Activated CD4-positive, alpha-beta T cell treated with anti-CD3 and anti-CD28 coated beads for 24 hours (primary cell): Measurements from ENCODE around the gene LETM1.

Source experiments
- DNase-seq, 2 donors: peaks; one replicate each; pipeline ENCODE4 v3.0.0-alpha.2; 2020; ENCODE audit warnings: low read depth in 2 of 2

The LETM1 gene

DNA sequence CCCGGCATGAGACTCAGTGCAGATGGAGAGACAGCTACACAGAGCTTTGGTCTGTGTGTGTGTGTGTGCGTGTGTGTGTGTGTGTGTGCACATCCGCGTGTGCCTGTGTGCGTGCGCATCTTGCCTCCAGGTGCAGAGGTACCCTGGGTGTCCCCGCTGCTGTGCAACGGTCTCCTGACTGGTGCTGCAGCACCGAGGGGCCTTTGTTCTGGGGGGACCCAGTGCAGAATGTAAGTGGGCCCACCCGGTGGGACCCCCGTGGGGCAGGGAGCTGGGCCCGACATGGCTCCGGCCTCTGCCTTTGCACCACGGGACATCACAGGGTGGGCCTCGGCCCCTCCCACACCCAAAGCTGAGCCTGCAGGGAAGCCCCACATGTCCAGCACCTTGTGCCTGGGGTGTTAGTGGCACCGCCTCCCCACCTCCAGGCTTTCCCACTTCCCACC lies 48.6 kb downstream of the LETM1 start:
- no peak for DNase-seq

DNA sequence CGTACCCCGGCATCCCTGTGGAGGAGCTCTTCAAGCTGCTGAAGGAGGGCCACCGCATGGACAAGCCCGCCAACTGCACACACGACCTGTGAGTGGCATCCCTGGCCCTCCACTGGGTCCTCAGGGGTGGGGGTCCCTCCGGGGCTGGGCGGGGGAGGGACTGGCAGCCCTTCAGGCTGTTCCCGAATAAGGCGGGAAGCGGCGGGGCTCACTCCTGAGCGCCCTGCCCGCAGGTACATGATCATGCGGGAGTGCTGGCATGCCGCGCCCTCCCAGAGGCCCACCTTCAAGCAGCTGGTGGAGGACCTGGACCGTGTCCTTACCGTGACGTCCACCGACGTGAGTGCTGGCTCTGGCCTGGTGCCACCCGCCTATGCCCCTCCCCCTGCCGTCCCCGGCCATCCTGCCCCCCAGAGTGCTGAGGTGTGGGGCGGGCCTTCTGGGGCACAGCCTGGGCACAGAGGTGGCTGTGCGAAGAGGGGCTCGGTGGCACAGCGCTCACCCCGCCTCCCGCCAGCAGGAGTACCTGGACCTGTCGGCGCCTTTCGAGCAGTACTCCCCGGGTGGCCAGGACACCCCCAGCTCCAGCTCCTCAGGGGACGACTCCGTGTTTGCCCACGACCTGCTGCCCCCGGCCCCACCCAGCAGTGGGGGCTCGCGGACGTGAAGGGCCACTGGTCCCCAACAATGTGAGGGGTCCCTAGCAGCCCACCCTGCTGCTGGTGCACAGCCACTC lies 49.2 kb downstream of the LETM1 start:
- DNase-seq: no peak

DNA sequence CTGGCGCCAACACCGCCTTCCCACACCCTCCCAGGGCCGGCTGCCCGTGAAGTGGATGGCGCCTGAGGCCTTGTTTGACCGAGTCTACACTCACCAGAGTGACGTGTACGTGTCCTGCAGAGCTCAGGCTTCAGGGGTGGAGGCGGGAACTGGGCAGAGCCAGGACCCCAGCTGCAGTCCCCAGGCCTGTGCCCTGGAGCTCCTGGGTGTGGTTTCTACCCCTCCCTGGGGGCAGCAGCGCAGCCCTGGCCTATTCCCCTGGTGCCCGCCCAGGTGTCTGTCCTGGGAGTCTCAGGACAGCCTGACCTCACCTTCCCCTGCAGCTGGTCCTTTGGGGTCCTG lies 49.8 kb downstream of the LETM1 start:
- no peak for DNase-seq

DNA sequence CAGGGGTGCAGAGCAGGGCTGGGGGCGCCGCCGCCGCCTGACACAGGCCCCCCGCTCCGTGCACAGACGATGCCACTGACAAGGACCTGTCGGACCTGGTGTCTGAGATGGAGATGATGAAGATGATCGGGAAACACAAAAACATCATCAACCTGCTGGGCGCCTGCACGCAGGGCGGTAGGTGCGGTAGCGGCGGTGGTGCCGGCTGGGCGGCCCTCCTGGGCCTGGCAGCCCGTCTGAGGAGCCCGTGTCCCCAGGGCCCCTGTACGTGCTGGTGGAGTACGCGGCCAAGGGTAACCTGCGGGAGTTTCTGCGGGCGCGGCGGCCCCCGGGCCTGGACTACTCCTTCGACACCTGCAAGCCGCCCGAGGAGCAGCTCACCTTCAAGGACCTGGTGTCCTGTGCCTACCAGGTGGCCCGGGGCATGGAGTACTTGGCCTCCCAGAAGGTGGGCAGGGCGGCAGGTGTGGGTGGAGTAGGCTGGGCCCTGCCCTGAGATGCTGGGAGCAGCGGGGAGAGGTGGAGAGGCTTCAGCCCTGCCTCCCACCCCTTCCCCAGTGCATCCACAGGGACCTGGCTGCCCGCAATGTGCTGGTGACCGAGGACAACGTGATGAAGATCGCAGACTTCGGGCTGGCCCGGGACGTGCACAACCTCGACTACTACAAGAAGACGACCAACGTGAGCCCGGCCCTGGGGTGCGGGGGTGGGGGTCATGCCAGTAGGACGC lies 50.3 kb downstream of the LETM1 start:
- DNase-seq: no peak

DNA sequence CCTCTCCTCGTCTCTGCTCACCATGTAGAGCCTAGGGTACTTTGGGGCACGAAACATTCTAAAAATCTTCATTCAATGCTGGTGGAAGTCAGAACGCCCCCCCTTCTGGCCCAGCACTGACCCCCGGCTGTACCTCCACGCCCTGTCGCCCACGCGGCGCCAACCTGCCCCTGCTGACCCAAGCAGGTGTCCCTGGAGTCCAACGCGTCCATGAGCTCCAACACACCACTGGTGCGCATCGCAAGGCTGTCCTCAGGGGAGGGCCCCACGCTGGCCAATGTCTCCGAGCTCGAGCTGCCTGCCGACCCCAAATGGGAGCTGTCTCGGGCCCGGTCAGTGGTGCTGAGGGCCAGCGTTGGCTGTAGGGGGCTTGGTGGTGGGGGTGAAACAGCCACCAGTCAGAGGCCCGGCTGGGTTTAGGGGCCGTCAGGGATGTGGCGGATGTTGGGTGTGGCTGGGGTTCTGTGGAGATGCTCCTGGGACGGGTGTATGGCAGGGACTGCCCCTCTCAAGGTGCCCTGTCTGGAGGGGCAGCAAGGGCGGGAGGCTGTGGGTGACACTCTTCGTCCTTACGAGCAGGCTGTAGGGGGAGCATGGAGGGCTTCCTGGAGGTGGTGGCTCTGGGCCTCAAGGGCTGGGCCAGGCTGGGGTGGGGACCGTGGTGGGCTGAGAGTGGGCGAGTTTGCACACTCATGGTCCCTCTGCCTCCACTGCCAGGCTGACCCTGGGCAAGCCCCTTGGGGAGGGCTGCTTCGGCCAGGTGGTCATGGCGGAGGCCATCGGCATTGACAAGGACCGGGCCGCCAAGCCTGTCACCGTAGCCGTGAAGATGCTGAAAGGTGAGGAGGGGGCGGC lies 51.1 kb downstream of the LETM1 start:
- DNase-seq: no peak

DNA sequence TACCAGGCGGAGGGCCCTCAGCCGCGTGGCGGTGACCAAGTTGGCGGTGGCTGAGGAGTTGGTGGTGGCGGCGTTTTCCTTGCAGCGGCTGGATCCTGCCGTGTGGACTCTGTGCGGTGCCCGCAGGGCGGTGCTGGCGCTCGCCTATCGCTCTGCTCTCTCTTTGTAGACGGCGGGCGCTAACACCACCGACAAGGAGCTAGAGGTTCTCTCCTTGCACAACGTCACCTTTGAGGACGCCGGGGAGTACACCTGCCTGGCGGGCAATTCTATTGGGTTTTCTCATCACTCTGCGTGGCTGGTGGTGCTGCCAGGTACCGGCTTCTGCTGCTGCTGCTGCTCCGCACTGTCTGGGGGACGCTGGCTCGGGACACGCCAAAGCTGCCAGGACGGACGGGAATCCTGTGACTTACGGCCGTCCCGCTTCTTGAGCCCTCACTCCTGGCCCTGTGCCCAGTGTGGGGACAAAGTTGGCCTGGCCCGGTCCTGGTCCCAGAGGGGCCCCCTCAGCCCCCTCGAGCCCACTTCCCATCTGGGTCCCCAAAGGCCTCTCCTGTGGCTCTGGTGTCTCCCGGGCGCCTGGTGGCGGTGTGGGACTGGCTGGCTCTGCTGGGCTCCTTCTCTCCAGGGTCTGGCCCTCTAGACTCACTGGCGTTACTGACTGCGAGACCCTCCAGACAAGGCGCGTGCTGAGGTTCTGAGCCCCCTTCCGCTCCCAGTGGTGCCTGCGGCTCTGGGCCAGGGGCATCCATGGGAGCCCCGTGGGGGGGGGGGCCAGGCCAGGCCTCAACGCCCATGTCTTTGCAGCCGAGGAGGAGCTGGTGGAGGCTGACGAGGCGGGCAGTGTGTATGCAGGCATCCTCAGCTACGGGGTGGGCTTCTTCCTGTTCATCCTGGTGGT lies 52.2 kb downstream of the LETM1 start:
- DNase-seq: no peak

DNA sequence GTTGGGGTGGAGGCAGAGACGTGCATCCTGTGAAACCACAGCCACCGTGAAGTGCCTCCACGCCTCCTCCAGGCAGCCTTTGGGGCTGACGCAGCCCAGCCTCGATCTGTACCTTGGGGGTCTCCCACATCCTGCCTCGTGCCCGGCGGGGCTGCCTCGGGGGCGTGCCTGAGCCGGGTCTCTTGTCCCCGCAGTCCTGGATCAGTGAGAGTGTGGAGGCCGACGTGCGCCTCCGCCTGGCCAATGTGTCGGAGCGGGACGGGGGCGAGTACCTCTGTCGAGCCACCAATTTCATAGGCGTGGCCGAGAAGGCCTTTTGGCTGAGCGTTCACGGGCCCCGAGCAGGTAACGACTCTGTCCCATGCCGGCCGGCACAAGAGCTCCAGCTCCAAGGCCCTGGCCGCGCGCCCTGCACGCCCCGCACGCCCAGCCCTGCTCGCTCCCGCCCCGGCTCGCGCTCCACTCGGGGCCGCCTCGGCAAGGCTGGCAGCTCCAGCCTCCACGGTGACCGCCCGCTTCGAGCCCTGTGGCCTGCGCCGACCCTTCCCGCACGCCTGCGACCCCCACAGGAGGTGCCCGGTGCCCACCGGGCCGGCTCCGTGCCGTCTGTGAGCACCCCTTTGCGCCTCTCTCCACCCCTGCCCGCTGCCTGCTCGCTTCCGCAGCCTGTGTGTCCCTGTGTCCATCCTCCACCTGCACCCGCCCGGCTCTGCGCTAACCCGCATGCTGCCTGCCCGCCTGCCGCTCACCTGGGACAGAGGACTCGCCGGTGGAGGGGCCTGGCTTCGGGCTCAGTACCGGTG lies 53.0 kb downstream of the LETM1 start:
- DNase-seq: no peak

DNA sequence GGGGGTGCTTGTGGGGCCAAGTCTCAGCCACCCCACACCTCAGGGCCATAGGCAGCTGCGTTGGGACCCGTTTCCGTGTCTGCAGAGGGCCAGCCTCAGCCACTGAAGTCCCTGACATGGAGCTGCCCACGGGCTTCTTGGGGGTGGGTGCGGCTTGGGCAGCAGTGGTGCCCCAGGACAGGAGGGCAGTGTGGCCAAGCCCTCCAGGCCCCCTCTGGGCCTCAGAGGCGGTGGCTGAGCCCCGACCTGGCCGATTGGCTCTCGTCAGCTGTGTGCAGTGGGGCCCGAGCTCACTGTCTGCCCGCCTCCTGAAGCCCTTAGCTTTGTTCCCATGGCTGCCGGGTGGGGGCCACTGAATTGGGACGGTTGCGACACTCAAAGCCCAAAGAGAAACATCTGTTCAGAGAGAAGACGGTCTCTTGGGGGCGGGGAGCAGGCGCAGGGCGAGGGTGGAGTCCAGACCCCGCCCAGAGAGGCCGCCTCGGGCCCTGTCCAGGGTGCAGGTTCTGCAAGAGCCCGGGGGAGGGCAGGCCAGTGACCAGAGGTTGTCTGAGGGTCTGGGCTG lies 53.7 kb downstream of the LETM1 start:
- DNase-seq: no peak

DNA sequence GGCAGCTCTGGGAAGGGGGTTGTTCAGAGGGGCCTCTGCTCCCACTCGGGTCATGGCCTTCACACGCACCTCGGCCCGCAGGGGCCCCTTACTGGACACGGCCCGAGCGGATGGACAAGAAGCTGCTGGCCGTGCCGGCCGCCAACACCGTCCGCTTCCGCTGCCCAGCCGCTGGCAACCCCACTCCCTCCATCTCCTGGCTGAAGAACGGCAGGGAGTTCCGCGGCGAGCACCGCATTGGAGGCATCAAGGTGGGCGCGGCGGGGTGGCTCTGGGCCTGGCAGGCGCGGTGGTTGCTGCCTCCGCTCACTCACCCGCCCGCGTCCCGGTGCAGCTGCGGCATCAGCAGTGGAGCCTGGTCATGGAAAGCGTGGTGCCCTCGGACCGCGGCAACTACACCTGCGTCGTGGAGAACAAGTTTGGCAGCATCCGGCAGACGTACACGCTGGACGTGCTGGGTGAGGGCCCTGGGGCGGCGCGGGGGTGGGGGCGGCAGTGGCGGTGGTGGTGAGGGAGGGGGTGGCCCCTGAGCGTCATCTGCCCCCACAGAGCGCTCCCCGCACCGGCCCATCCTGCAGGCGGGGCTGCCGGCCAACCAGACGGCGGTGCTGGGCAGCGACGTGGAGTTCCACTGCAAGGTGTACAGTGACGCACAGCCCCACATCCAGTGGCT lies 54.5 kb downstream of the LETM1 start:
- no peak for DNase-seq

DNA sequence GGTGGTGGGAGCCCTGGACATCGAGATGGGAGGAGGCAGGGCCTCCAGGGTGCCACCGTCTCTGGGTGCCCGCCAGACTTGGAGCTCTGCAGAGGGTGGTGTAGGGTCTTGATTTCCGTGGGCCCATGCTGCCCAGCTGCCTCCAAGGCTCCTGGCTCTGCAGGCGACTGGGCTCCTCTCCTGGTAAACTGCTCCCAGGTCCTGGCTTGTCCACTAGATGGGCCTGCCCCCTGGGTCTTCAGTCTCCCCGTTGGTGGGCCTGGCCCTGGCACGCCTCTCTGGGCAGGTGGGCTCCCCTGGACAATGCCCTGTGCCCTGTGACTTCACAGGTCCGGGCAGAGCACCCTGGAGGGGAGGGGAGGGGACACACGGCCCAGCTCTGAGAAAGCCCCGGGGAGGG lies 55.2 kb downstream of the LETM1 start:
- DNase-seq: no peak

DNA sequence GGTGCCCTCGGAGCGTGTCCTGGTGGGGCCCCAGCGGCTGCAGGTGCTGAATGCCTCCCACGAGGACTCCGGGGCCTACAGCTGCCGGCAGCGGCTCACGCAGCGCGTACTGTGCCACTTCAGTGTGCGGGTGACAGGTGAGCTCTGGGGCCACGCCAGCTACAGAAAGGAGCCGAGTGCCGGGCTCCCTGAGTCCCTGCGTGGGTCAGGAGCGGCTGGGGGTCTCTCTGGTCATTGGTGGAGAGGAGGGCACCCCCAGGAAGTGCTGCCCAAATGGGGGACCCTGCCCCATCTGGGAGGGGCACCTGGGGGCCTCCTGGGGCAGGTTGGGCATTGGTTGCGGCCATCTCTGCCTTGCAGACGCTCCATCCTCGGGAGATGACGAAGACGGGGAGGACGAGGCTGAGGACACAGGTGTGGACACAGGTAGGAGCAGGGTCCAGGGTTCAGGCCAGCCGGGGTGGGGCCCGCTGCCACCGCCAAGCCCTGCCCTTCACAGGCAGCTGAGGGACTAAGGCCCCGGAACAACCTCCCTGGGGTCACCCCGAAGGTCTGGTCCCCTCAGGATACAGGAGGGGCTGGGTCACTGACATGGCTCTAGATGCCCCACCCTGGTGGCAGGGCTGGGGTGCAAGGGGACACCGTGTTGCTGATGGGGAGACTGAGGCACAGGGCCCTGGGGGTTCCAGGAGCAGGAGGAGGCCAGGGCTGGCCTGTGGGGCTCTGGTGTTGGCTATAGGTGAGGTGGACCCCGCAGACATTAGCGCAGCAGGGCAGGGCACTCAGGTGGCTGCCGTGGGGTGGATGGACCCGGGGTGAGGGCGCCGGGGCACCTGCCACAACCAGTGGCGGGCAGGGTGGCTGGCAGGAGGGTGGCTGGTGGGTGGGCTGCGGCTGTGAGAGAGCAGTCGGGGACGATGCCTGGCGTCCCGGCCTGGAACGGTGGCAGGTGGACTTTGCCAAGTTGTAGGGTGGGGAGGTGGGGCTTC lies 56.3 kb downstream of the LETM1 start:
- no peak for DNase-seq

DNA sequence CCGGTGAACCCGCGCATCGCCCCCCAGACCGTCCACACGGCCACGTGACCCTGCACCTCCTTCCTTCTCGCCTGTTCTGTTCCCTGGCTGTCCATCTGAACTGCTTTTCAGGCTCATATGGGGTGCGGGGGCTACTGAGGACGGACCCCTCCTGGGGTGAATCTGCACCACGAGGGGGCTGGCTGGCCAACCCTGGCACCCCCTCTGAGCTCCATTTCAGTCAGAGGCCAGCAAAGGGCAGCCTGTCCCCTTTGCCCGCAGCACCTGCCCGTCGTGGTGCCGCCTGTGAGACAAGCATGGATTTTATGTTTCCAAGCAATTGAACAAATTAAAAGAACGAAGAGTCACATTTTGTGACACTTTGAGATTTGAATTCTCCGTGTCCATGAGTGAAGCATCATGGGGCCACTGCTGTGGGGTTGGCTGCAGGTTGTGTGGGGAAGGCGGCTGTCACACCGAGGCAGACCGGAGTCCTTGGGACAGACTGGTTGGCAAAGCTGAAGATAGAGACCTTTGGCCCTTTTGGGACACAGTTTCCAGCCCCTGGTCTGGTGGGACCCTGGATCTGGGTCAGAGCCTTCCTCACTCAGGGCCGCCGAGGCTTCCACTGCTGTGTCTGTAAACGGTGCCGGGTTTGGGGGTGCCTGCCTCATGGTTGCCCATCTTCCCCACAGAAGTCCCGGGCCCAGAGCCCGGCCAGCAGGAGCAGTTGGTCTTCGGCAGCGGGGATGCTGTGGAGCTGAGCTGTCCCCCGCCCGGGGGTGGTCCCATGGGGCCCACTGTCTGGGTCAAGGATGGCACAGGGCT lies 57.2 kb downstream of the LETM1 start:
- no peak for DNase-seq

DNA sequence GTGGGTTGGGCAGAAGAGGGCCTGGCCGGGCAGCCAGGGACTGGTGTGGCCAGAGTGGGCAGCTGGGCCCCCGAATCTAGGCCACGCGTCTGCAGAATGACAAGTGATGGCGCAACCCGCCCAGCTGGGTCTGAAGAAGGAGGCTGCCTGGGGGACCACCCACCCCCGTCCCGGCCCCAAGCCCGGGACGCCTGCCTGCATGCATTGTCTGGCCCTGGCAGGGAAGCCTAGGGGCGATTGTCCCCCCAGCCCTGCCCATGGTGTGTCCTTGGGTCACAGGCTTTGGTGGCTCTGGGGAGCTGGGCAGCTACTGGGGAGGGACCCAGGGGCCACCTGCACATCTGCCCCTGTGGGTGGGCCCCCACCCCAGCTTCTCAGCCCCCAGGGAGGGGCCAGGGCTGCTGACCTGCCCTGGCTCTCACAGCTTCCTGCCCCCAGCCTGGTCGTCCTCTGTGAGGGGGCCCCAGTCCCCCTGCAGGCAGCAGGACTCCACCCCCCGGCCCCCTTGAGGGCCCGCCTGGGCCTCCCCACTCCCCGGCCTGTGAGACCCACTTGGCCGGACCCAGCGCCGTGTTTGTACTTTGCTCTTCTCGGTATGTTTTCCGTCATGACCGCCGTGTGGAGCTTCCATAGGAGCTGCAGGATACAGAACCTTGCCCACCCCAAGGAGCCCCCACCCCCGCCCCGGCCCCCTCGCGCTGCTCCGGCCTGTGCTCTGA lies 57.9 kb downstream of the LETM1 start:
- DNase-seq: no peak

DNA sequence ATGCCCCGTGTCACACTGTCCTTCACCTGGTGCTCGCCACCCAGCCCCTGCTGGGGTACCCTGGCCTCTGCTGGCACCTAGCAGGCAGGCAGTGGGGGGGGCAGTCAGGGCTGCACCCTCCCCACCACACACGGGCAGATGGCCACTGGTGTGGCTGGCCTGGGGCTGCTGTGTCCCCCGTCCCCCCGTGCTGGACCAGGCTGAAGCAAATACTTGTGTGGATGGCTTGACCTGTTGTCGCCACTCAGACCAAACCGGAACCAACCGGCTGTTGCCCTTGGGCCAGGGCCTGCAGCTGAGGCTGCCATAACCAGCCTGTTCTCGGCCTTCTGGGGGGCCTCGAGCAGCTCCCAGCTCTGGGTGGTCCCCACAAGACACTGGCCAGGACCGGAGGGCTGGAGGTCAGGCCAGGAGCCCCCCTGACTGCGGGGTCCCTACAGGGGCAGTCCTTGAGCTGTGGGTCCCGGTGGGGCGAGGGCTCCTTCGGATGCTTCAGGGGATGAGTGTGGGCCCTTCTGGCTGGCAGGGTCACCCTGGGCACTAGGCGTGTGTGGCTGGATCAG lies 58.6 kb downstream of the LETM1 start:
- no peak for DNase-seq

DNA sequence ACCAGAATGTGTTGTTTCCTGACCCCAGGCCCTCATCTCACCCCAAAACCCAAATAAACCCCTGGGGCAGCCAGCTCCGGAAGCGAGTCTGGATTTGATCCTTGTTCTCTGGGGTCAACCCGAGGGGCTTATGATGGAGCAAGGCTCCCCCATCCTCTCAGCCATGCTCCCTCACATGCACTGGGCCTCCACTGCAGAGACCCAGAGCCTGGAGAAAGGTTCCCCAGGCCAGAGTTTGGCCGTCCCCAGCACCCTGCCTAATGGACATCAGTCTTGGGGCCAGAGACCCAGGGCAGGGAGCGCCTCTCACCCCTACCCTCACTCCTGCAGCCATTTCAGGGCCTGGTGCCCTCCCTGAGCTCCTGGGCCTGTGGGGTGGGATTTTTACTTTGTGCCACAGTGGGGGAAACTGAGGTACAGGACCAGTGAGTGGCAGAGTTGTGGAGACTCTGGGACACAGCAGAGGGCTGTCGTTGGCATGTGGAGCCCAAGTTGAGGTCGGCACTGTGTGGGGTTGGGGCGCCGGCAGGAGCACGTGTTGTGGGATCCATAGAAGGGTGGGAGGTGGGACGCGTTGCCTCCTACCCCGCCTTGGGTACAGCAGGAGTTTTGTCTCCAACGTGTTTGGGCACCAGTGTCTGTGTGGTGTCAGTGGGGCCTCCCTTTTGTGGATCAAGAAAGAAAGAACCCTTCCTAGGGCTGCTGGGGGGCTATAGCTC lies 59.3 kb downstream of the LETM1 start:
- DNase-seq: no peak
